ENCODE data around the gene VPS41.
"Not testable (repeated sequence)": the region's sequence is repeated elsewhere in the genome, so short reads cannot be mapped to it uniquely, and the experiment has no call there.

The VPS41 gene

DNA sequence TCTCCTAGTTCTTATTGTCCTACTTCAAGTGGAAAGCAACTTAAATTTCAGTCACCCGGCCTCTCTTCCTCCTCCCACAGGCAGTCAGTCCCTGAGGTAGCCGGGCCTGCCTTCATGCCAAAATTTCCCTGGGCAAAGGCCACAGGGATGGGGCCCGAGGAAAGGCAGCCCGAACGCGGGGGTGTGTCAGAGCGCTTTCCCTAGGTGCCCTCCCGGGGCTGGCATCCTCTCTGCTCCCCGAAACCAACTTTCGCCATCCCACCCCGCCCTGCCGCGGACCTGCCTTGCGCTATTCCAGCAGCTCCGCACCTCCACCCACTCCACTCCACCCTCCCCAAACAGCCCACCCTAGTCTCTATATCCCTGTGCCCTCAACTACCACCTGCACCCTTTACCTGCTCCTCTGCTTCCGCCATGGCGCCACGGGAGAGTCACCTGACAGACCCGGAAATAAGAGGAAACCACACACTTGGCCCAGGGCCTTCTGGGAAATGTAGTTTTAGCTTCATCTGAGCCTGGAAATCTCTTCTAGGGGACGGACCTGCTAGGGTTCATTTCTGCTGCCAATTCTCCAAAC lies at the start of gene VPS41:
VPS41 (minus strand) TSS at position 433 of the 577 bp plus-strand sequence; CDS start at position 416, 17 bp downstream.
- DNase-seq (ENCODE audit: low read depth) = peak; percentile 17
- TF ChIP-seq, protein P1, sequence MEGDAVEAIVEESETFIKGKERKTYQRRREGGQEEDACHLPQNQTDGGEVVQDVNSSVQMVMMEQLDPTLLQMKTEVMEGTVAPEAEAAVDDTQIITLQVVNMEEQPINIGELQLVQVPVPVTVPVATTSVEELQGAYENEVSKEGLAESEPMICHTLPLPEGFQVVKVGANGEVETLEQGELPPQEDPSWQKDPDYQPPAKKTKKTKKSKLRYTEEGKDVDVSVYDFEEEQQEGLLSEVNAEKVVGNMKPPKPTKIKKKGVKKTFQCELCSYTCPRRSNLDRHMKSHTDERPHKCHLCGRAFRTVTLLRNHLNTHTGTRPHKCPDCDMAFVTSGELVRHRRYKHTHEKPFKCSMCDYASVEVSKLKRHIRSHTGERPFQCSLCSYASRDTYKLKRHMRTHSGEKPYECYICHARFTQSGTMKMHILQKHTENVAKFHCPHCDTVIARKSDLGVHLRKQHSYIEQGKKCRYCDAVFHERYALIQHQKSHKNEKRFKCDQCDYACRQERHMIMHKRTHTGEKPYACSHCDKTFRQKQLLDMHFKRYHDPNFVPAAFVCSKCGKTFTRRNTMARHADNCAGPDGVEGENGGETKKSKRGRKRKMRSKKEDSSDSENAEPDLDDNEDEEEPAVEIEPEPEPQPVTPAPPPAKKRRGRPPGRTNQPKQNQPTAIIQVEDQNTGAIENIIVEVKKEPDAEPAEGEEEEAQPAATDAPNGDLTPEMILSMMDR (IDR thresholded peaks at IDR 0.05; ENCODE audit: control insufficient read depth, insufficient read depth, low read depth, low read length, missing control alignments) = no peak
- H3K4me3 ChIP-seq (ENCODE audit: control insufficient read depth, low read depth, low read length) = peak within 1 kb of the TSS; percentile 55

DNA sequence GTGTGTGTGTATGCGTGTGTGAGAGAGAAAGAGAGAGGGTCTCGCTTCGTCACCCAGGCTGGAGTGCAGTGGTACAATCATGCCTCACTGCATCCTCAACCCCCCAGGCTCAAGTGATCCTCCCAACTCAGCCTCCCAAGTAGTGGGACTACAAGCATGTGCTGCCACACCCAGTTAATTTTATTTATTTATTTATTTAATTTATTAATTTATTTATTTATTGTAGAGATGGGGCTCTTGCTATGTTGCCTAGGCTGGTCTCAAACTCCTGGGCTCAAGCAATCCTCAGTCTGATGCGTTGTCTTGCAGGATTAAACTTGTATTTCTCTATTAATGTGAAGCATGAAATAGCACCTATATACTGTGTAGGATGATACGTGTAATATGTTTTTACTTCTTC lies 46.9 kb upstream of the VPS41 start:
- TF ChIP-seq, protein P1 (IDR thresholded peaks at IDR 0.05; ENCODE audit: control insufficient read depth, insufficient read depth, low read depth, low read length, missing control alignments) = no peak
- no peak overlapping the region for H3K4me3 ChIP-seq (ENCODE audit: control insufficient read depth, low read depth, low read length)
- DNase-seq (ENCODE audit: low read depth) = no peak

DNA sequence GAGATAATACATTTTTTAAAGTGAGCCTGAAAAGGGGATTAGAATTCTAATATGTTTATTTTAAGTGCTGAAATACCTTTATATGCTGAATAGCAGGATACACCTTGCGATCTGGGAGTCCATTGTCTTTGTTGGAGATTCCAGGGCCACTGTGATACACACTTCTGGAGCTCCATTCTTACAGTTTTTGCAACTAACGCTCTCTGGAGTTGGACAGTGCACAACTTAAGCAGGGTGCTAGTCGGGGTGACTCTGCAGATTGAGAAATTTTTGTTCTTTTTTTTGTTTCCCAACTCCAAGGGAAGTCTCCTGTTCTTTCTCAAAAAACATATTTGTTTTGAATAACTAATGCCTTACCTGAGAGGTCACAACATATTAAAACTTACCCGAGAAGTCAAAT lies 45.0 kb upstream of the VPS41 start:
- H3K4me3 ChIP-seq (ENCODE audit: control insufficient read depth, low read depth, low read length) = no peak overlapping the region
- no peak for DNase-seq (ENCODE audit: low read depth)

DNA sequence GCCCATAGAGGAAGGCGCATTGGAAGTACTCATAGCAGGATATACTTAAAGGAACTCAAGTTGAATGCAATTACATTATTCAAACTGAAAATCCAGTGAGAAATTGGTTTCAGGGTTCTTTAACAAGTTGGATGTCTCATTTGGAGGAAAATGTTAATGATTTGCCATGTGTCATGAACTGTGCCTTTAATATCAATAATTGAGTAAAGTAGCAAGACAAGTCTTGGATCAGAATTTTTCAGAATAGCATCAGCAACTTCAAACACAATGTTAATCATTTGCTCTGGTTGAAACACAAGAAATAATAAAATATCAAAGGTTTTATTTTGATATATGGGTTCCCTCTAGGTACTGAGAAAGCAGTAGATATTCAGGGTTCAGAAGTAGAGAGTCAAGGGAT lies 44.2 kb upstream of the VPS41 start:
- TF ChIP-seq, protein P1 (IDR thresholded peaks at IDR 0.05; ENCODE audit: control insufficient read depth, insufficient read depth, low read depth, low read length, missing control alignments) = no peak
- DNase-seq (ENCODE audit: low read depth) = no peak
- H3K4me3 ChIP-seq (ENCODE audit: control insufficient read depth, low read depth, low read length) = no peak overlapping the region

More for the DNA sequence above, 45.0 kb upstream of the VPS41 start:
- TF ChIP-seq, protein P1 (IDR thresholded peaks at IDR 0.05; ENCODE audit: control insufficient read depth, insufficient read depth, low read depth, low read length, missing control alignments) = no peak

DNA sequence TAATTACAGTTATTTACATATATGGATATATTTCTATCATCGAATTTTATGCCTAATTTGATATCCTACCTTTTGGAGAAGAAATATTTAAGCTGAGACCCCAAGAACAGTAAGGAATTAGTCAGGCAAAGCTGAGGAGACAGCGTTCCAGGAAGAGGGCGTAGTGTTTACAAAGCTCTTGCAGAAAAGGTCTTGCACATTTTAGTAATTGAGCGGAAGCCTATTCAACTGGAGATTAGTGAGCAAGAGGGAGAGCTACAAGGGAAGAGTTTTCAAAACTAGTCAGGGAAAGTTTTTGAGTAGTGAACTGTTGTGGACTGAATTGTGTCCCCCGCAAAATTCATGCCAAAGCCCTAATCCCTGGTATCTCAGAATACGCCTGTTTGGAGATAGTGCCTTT lies 42.2 kb upstream of the VPS41 start:
- H3K4me3 ChIP-seq (ENCODE audit: control insufficient read depth, low read depth, low read length) = no peak overlapping the region
- TF ChIP-seq, protein P1 (IDR thresholded peaks at IDR 0.05; ENCODE audit: control insufficient read depth, insufficient read depth, low read depth, low read length, missing control alignments) = no peak
- DNase-seq (ENCODE audit: low read depth) = no peak

DNA sequence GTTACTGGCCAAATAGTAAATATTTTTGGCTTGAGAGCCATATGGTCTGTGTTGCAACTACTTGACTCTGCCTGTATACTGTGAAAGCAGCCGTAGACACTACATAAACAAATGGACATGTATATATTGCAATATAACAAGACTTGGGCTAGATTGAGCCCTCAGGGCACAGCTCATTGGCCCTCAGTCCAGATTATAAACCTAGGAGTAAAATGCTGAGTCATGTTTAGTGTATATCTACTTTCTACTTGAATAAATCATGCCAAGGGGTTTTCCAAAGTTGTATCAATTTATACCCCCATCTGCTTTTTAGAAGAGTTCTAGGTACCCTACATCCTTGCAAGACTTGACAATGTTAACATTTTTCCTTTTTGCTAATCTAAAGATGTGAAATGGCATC lies 41.3 kb upstream of the VPS41 start:
- no peak overlapping the region for H3K4me3 ChIP-seq (ENCODE audit: control insufficient read depth, low read depth, low read length)
- TF ChIP-seq, protein P1 (IDR thresholded peaks at IDR 0.05; ENCODE audit: control insufficient read depth, insufficient read depth, low read depth, low read length, missing control alignments) = no peak
- no peak for DNase-seq (ENCODE audit: low read depth)

DNA sequence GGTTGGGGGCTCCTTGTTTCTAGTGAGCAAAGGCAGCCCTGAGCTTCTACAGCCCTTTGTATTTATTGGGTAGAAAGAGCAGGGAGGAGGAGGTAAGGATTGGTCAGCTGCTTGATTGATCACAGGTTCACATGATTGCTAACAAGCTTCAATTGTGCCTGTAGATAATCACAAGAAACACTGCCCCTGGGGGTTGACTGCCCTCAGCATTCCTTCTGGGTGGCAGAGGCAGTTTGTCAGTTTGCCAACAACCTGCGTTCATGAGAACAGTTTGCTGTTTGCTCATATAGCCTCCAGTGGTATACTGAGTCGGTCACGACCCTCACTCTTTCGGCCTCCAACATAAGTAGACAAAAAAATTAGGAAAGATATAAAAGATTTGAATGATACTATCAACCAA lies 38.5 kb upstream of the VPS41 start:
- H3K4me3 ChIP-seq (ENCODE audit: control insufficient read depth, low read depth, low read length); DNase-seq (ENCODE audit: low read depth): not testable (repeated sequence)

All from AG09309 (cell line).